Smooth muscle cell (in vitro differentiated cells): ENCODE measurements around the gene TSHZ3. TPM values are rescaled to one million over a fixed set of nuclear protein-coding genes. Genes with fewer than 3 reads are reported as not detected.

ENCODE experiments used
- DNase-seq: peaks from one replicate; lab custom pipeline; 2025; ENCODE audit not compliant: unreplicated experiment; lab: John Stamatoyannopoulos, UW
- H2AFZ ChIP-seq: fragments of 200-600 bp; sonication (generic); 2 replicates; pipeline ENCODE4 v1.6.0; 2016; ENCODE audit warnings: antibody characterized with exemption, low read depth, mild to moderate bottlenecking
- H3F3A ChIP-seq: fragments of 200-600 bp; sonication (generic); 2 replicates; pipeline ENCODE4 v1.6.0; 2017; ENCODE audit warnings: antibody characterized with exemption, low read depth
- H3K27ac ChIP-seq: fragments of 200-600 bp; sonication (generic); 2 replicates; pipeline ENCODE4 v1.5.1; 2016; ENCODE audit warnings: low read depth, mild to moderate bottlenecking
- H3K27me3 ChIP-seq: fragments of 200-600 bp; sonication (generic); 2 replicates; pipeline ENCODE4 v1.6.1; 2016; ENCODE audit warnings: low read depth, mild to moderate bottlenecking
- H3K36me3 ChIP-seq: fragments of 200-600 bp; sonication (generic); 2 replicates; pipeline ENCODE4 v1.5.1; 2016; ENCODE audit warnings: low read depth
- H3K4me1 ChIP-seq: fragments of 200-600 bp; sonication (generic); 2 replicates; pipeline ENCODE4 v1.5.1; 2016; ENCODE audit warnings: low read depth
- H3K4me2 ChIP-seq: fragments of 200-600 bp; sonication (generic); 2 replicates; pipeline ENCODE4 v1.6.0; 2016; ENCODE audit warnings: mild to moderate bottlenecking
- H3K4me3 ChIP-seq: fragments of 200-600 bp; sonication (generic); 2 replicates; pipeline ENCODE4 v1.5.1; 2016; ENCODE audit warnings: mild to moderate bottlenecking
- H3K79me2 ChIP-seq: fragments of 200-600 bp; sonication (generic); 2 replicates; pipeline ENCODE4 v1.6.0; 2016; ENCODE audit warnings: low read depth, mild to moderate bottlenecking
- H3K9ac ChIP-seq: fragments of 200-600 bp; sonication (generic); 2 replicates; pipeline ENCODE4 v1.6.0; 2016; ENCODE audit warnings: low read depth
- H3K9me3 ChIP-seq: fragments of 200-600 bp; sonication (generic); replicated peaks from 2 replicates; pipeline ENCODE4 v1.5.1; 2016; ENCODE audit warnings: low read depth
- H4K20me1 ChIP-seq: fragments of 200-600 bp; sonication (generic); 2 replicates; pipeline ENCODE4 v1.6.0; 2016; ENCODE audit warnings: low read depth
- CTCF ChIP-seq: fragments of 200-600 bp; sonication (generic); IDR thresholded peaks from 2 replicates; pipeline ENCODE4 v1.5.1; 2017; ENCODE audit warnings: borderline replicate concordance, mild to moderate bottlenecking, antibody characterized with exemption; ENCODE audit not compliant: insufficient read depth, poor library complexity, severe bottlenecking
- WGBS: methylation state at CpG from one replicate; pipeline ENCODE4 v1.1.7; 2016; ENCODE audit warnings: low lambda C conversion rate; 5-methylcytosine and 5-hydroxymethylcytosine counted together
- polyA plus RNA-seq: library from polyadenylated mRNA; unstranded; fragments of >200 nt; fragmentation: Nextera tagmentation; extraction: Ambion mirVana; gene quantifications from 2 replicates; pipeline ENCODE4 v1.2.1, GENCODE V29; 2016
- total RNA-seq: library from RNA; depleted of rRNA; stranded (reverse); fragments of >200 nt; gene quantifications from 2 replicates; pipeline ENCODE4 v1.2.3, GENCODE V29; 2014

The TSHZ3 gene
- total and polyA plus RNA-seq, 2 experiments from 2014 or later, result 21.8 to 23.7 TPM

- no peaks in the 10 kb centered on the region for H3K27me3 ChIP-seq
- 95% methylated on average over 6 of the region's 6 CpGs for WGBS
- H3K4me2 ChIP-seq, result no peak overlapping the region
- no peaks in the 10 kb centered on the region for H3K9me3 ChIP-seq
- TF ChIP-seq CTCF, result no peak
- H2AFZ ChIP-seq, result no peak overlapping the region
- no peak overlapping the region for H3K9ac ChIP-seq
- H4K20me1 ChIP-seq, result no peaks in the 10 kb centered on the region
- DNase-seq, result no peak
- H3K4me1 ChIP-seq, result no peaks in the 10 kb centered on the region
- H3K79me2 ChIP-seq, result no peaks in the 10 kb centered on the region
- no peaks in the 10 kb centered on the region for H3K36me3 ChIP-seq
- H3K27ac ChIP-seq, result no peak overlapping the region
- H3K4me3 ChIP-seq, result no peak overlapping the region
- H3F3A ChIP-seq, result no peaks in the 10 kb centered on the region
Measured at GRCh38 chr19:31390711-31391110, 41.5 kb upstream of the TSHZ3 start.

DNA sequence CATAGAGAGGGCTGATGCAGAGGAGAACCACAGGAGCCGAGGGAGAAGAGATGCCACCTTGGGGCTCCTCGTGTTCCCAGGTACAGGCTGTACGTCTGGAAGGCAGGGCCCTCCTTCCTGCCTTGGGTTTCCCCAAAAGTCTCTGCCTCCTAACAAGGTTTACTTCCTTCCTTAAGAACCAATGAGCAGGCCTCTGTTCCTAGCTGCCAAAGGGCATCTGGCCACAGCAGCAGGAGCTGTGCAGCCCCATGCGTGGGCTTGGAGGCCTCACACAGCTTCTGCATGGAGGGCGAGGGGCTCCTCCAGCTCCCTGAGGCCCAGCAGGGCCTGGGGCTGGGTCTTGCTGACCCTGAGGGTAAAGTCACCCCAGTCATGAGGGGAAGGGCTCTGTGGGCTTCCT, 40.6 kb upstream of the TSHZ3 start:
- Histone ChIP-seq H2AFZ (no peak overlapping the region), H3K79me2 (no peaks in the 10 kb centered on the region), H3F3A (no peaks in the 10 kb centered on the region), H3K4me3 (no peak overlapping the region), H3K9ac (no peak overlapping the region), H3K27me3 (no peaks in the 10 kb centered on the region), H3K4me2 (no peak overlapping the region), H3K9me3 (no peaks in the 10 kb centered on the region), H3K4me1 (no peaks in the 10 kb centered on the region), H4K20me1 (no peaks in the 10 kb centered on the region), H3K36me3 (no peaks in the 10 kb centered on the region), H3K27ac (no peak overlapping the region)
- no peak for TF ChIP-seq CTCF
- DNase-seq, result no peak
- 98% methylated on average over 5 of the region's 5 CpGs for WGBS

- H3K4me3 ChIP-seq, result no peak overlapping the region
- no peak overlapping the region for H3K27ac ChIP-seq
- H2AFZ ChIP-seq, result no peak overlapping the region
- H3K36me3 ChIP-seq, result no peaks in the 10 kb centered on the region
- no peak for DNase-seq
- H3K27me3 ChIP-seq, result no peaks in the 10 kb centered on the region
- H3K9ac ChIP-seq, result no peak overlapping the region
- no peaks in the 10 kb centered on the region for H3K9me3 ChIP-seq
- no peak for TF ChIP-seq CTCF
- H4K20me1 ChIP-seq, result no peaks in the 10 kb centered on the region
- WGBS, result 90% methylated on average over 16 of the region's 16 CpGs
- H3K4me1 ChIP-seq, result no peaks in the 10 kb centered on the region
- no peaks in the 10 kb centered on the region for H3F3A ChIP-seq
- no peak overlapping the region for H3K4me2 ChIP-seq
- no peaks in the 10 kb centered on the region for H3K79me2 ChIP-seq
Measured at GRCh38 chr19:31387717-31388301, 38.6 kb upstream of the TSHZ3 start.

GRCh38 chr19:31386806-31387205, 37.6 kb upstream of the TSHZ3 start:
- DNase-seq, result no peak
- no peaks in the 10 kb centered on the region for H3K27me3 ChIP-seq

More at GRCh38 chr19:31386806-31387205, 37.6 kb upstream of the TSHZ3 start:
- 97% methylated on average over 8 of the region's 8 CpGs for WGBS
- no peak overlapping the region for H2AFZ ChIP-seq
- TF ChIP-seq CTCF, result no peak
- H3K4me3 ChIP-seq, result no peak overlapping the region
- no peaks in the 10 kb centered on the region for H3K4me1 ChIP-seq
- H4K20me1 ChIP-seq, result no peaks in the 10 kb centered on the region
- H3K79me2 ChIP-seq, result no peaks in the 10 kb centered on the region
- no peak overlapping the region for H3K27ac ChIP-seq
- H3K36me3 ChIP-seq, result no peaks in the 10 kb centered on the region
- no peak overlapping the region for H3K9ac ChIP-seq
- no peaks in the 10 kb centered on the region for H3K9me3 ChIP-seq
- no peak overlapping the region for H3K4me2 ChIP-seq
- no peaks in the 10 kb centered on the region for H3F3A ChIP-seq
